HL-60 (cell line): Measurements from ENCODE around the gene KLHL3.

Experiments used
- CTCF ChIP-seq: IDR thresholded peaks from one replicate; pipeline ENCODE4 v1.5.1; 2011; ENCODE audit warnings: low read length, control low read depth, inconsistent platforms; ENCODE audit not compliant: insufficient read depth
- GABPA ChIP-seq: IDR thresholded peaks from 2 replicates; pipeline ENCODE4 v1.6.1; 2012; ENCODE audit warnings: low read depth
- POLR2AphosphoS5 ChIP-seq: IDR thresholded peaks from 2 replicates; pipeline ENCODE4 v1.6.1; 2012; ENCODE audit warnings: low read depth
- REST ChIP-seq: IDR thresholded peaks from 2 replicates; pipeline ENCODE4 v1.6.1; 2012; ENCODE audit warnings: low read depth; ENCODE audit not compliant: insufficient replicate concordance
- SPI1 ChIP-seq: IDR thresholded peaks from 2 replicates; pipeline ENCODE4 v1.6.1; 2012; ENCODE audit warnings: low read depth, mild to moderate bottlenecking, borderline replicate concordance

- TF ChIP-seq CTCF = no peak
- no peak for TF ChIP-seq POLR2AphosphoS5
- TF ChIP-seq GABPA = no peak
- no peak for TF ChIP-seq SPI1
- TF ChIP-seq REST = no peak
These were observed 99.8 kb downstream of the KLHL3 start for GRCh38 chr5:137636099-137636498.
